Measurements from ENCODE around the gene FAM53A.

- no peak for TF ChIP-seq POLR2A (IDR thresholded peaks at IDR 0.05)
- TF ChIP-seq, protein P1, sequence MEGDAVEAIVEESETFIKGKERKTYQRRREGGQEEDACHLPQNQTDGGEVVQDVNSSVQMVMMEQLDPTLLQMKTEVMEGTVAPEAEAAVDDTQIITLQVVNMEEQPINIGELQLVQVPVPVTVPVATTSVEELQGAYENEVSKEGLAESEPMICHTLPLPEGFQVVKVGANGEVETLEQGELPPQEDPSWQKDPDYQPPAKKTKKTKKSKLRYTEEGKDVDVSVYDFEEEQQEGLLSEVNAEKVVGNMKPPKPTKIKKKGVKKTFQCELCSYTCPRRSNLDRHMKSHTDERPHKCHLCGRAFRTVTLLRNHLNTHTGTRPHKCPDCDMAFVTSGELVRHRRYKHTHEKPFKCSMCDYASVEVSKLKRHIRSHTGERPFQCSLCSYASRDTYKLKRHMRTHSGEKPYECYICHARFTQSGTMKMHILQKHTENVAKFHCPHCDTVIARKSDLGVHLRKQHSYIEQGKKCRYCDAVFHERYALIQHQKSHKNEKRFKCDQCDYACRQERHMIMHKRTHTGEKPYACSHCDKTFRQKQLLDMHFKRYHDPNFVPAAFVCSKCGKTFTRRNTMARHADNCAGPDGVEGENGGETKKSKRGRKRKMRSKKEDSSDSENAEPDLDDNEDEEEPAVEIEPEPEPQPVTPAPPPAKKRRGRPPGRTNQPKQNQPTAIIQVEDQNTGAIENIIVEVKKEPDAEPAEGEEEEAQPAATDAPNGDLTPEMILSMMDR (IDR thresholded peaks at IDR 0.05) = no peak
These were observed 37.8 kb upstream of the FAM53A start for GRCh38 chr4:1721666-1722550.
